RWPE2 (cell line): ENCODE data around the gene MORN3.

Experiments
- ATAC-seq: fragments of 200-7000 bp; cut with Tn5 transposase; 3 replicates; pipeline ENCODE4 v1.9.1; 2021; ENCODE audit warnings: low read depth
- DNase-seq: peaks from one replicate; pipeline ENCODE4 v3.0.0-alpha.2; 2020; ENCODE audit warnings: low spot score
- H3K27ac ChIP-seq: fragments of 450-650 bp; 2 replicates; pipeline ENCODE4 v1.5.1; 2017; ENCODE audit warnings: mild to moderate bottlenecking; ENCODE audit not compliant: poor library complexity, severe bottlenecking
- H3K27me3 ChIP-seq: fragments of 250-450 bp; sonication (Bioruptor Pico); 2 replicates; pipeline ENCODE4 v1.5.1; 2021; ENCODE audit warnings: mild to moderate bottlenecking, moderate library complexity; ENCODE audit not compliant: insufficient read depth, poor library complexity, severe bottlenecking
- H3K36me3 ChIP-seq: fragments of 250-450 bp; sonication (Bioruptor Pico); 2 replicates; pipeline ENCODE4 v1.5.1; 2020; ENCODE audit warnings: low read depth, mild to moderate bottlenecking, moderate library complexity
- H3K4me1 ChIP-seq: fragments of 250-450 bp; sonication (Bioruptor Pico); 2 replicates; pipeline ENCODE4 v1.5.1; 2021; ENCODE audit warnings: mild to moderate bottlenecking, moderate library complexity; ENCODE audit not compliant: insufficient read depth, poor library complexity, severe bottlenecking
- H3K4me3 ChIP-seq: fragments of 250-450 bp; sonication (Bioruptor Pico); 2 replicates; pipeline ENCODE4 v1.5.1; 2021; ENCODE audit warnings: mild to moderate bottlenecking, moderate library complexity; ENCODE audit not compliant: severe bottlenecking
- H3K9me3 ChIP-seq: fragments of 250-450 bp; sonication (Bioruptor Pico); 2 replicates; pipeline ENCODE4 v1.5.1; 2021; ENCODE audit warnings: mild to moderate bottlenecking, moderate library complexity; ENCODE audit not compliant: severe bottlenecking
- CTCF ChIP-seq: fragments of 450-650 bp; IDR thresholded peaks from one replicate; pipeline ENCODE4 v1.5.1; 2017; ENCODE audit warnings: mild to moderate bottlenecking, moderate library complexity; ENCODE audit not compliant: poor library complexity, severe bottlenecking

MORN3 gene

GRCh38 chr12:121613462-121613861 lies 56.0 kb downstream of the MORN3 start:
- Histone ChIP-seq H3K36me3 (no peaks in the 10 kb centered on the region), H3K27ac (no peak overlapping the region), H3K4me1 (no peaks in the 10 kb centered on the region), H3K9me3 (no peaks in the 10 kb centered on the region), H3K4me3 (no peak overlapping the region), H3K27me3 (no peaks in the 10 kb centered on the region)
- no peak for DNase-seq
- peak; percentile 17; the same call in 1 of the 3 replicates for ATAC-seq
- TF ChIP-seq CTCF = no peak

- ATAC-seq = peak; percentile 70
- no peak for TF ChIP-seq CTCF
These were observed 58.1 kb downstream of the MORN3 start for GRCh38 chr12:121611306-121611705.

GRCh38 chr12:121610239-121611149 lies 59.0 kb downstream of the MORN3 start:
- Histone ChIP-seq H3K4me1 (no peaks in the 10 kb centered on the region), H3K27ac (no peak overlapping the region), H3K9me3 (no peaks in the 10 kb centered on the region), H3K36me3 (no peaks in the 10 kb centered on the region), H3K4me3 (no peak overlapping the region), H3K27me3 (no peaks in the 10 kb centered on the region)
- DNase-seq = no peak
- no peak for ATAC-seq
- TF ChIP-seq CTCF = no peak

More at GRCh38 chr12:121611306-121611705, 58.1 kb downstream of the MORN3 start:
- Histone ChIP-seq H3K4me1 (no peaks in the 10 kb centered on the region), H3K36me3 (no peaks in the 10 kb centered on the region), H3K27me3 (no peaks in the 10 kb centered on the region), H3K4me3 (no peak overlapping the region), H3K9me3 (no peaks in the 10 kb centered on the region), H3K27ac (no peak overlapping the region)
- no peak for DNase-seq

GRCh38 chr12:121608301-121608700 lies 61.2 kb downstream of the MORN3 start:
- Histone ChIP-seq H3K9me3 (no peaks in the 10 kb centered on the region), H3K4me1 (no peaks in the 10 kb centered on the region), H3K27me3 (no peaks in the 10 kb centered on the region), H3K27ac (no peak overlapping the region), H3K36me3 (no peaks in the 10 kb centered on the region), H3K4me3 (no peak overlapping the region)
- ATAC-seq (no peak), DNase-seq (no peak)
- TF ChIP-seq CTCF = no peak

GRCh38 chr12:121603581-121603980 lies 65.9 kb downstream of the MORN3 start:
- H3K36me3 ChIP-seq = no peaks in the 10 kb centered on the region
- no peaks in the 10 kb centered on the region for H3K4me1 ChIP-seq
- no peak for TF ChIP-seq CTCF
- no peak for DNase-seq
- H3K4me3 ChIP-seq = no peak overlapping the region
- no peak for ATAC-seq
- H3K9me3 ChIP-seq = no peaks in the 10 kb centered on the region
- H3K27me3 ChIP-seq = no peaks in the 10 kb centered on the region
- no peak overlapping the region for H3K27ac ChIP-seq
